B cell (primary cell): Measurements from ENCODE around the gene MAFG. TPM values are rescaled to one million over a fixed set of nuclear protein-coding genes. Genes with fewer than 3 reads are reported as not detected.

ENCODE experiments used
- ATAC-seq: fragments of 200-7000 bp; cut with Tn5 transposase; one replicate; pipeline ENCODE4 v1.10.0; 2021; ENCODE audit warnings: low read depth, mild to moderate bottlenecking, moderate number of reproducible peaks, moderate library complexity
- CTCF ChIA-PET: fragments of 350-600 bp; sonication (Branson Sonifier 250); formaldehyde crosslinking; loops from one replicate; lab custom pipeline; 2021; ENCODE audit warnings: antibody characterized with exemption, inconsistent platforms; lab: Charles Lee
- POLR2A ChIA-PET: fragments of 350-600 bp; sonication (Branson Sonifier 250); formaldehyde crosslinking; loops from one replicate; lab custom pipeline; 2021; ENCODE audit warnings: antibody characterized with exemption; lab: Charles Lee
- DNase-seq: peaks from one replicate; pipeline ENCODE4 v3.0.0; 2013
- H2AFZ ChIP-seq: 2 replicates; pipeline ENCODE4 v1.6.1; 2012; ENCODE audit warnings: mild to moderate bottlenecking, low read depth, low read length; ENCODE audit not compliant: insufficient read depth, poor library complexity, severe bottlenecking
- H3K27ac ChIP-seq, 2 donors: 1 replicate in 1 of 2; 2 replicates in 1 of 2; pipeline ENCODE4 v1.5.1; 2012 to 2013; ENCODE audit warnings: low read length in 2 of 2, mild to moderate bottlenecking in 2 of 2, moderate library complexity in 1 of 2
- H3K27me3 ChIP-seq, 4 experiments: fragments of 200-600 bp in 1 of 4; sonication (generic) in 1 of 4; replicated peaks in 1 of 4; 1 replicate in 2 of 4; 2 replicates in 2 of 4; pipeline versions ENCODE4 v1.6.1 to v1.7.0; 2013 to 2016; ENCODE audit warnings: low read length in 3 of 4, mild to moderate bottlenecking in 2 of 4, mixed read lengths in 1 of 4, moderate library complexity in 1 of 4; ENCODE audit not compliant: insufficient read depth in 4 of 4, control insufficient read depth in 3 of 4; ENCODE audit errors: control extremely low read depth in 1 of 4
- H3K36me3 ChIP-seq, 2 experiments: replicated peaks in 1 of 2; 1 replicate in 1 of 2; 2 replicates in 1 of 2; pipeline versions ENCODE4 v1.6.1 to v1.7.1; 2013; ENCODE audit warnings: low read length in 1 of 2; ENCODE audit not compliant: insufficient read depth in 2 of 2, control insufficient read depth in 1 of 2; ENCODE audit errors: control extremely low read depth in 1 of 2, extremely low read depth in 1 of 2
- H3K4me1 ChIP-seq, 2 donors: fragments of 200-600 bp in 1 of 2; sonication (generic) in 1 of 2; 1 replicate in 1 of 2; 2 replicates in 1 of 2; pipeline versions ENCODE4 v1.5.1 to v1.6.1; 2013 to 2017; ENCODE audit warnings: low read length in 2 of 2; ENCODE audit not compliant: control insufficient read depth in 2 of 2, insufficient read depth in 2 of 2
- H3K4me2 ChIP-seq: replicated peaks from 2 replicates; pipeline ENCODE3; 2012; ENCODE audit warnings: mild to moderate bottlenecking, low read depth, low read length; ENCODE audit not compliant: poor library complexity, severe bottlenecking
- H3K4me3 ChIP-seq, 5 experiments: fragments of 200-600 bp in 1 of 5; sonication (generic) in 1 of 5; 1 replicate in 3 of 5; 2 replicates in 2 of 5; pipeline versions ENCODE4 v1.5.1 to v1.7.0; 2011 to 2016; ENCODE audit warnings: low read length in 4 of 5, mild to moderate bottlenecking in 4 of 5, low read depth in 2 of 5, control low read depth in 1 of 5, moderate library complexity in 1 of 5; ENCODE audit not compliant: insufficient read depth in 1 of 5; ENCODE audit errors: control extremely low read depth in 1 of 5, extremely low read depth in 1 of 5
- H3K79me2 ChIP-seq: fragments of 200-600 bp; sonication (generic); one replicate; pipeline ENCODE4 v1.6.0; 2016; ENCODE audit warnings: low read length; ENCODE audit not compliant: control insufficient read depth, insufficient read depth
- H3K9ac ChIP-seq: fragments of 200-600 bp; sonication (generic); 2 replicates; pipeline ENCODE4 v1.6.1; 2017; ENCODE audit warnings: mild to moderate bottlenecking, low read length, moderate library complexity
- H3K9me3 ChIP-seq, 3 donors: one replicate each; pipeline versions ENCODE4 v1.6.1 to v1.7.1; 2013; ENCODE audit warnings: low read length in 2 of 3; ENCODE audit not compliant: control insufficient read depth in 2 of 3, insufficient read depth in 1 of 3; ENCODE audit errors: control extremely low read depth in 1 of 3
- H4K20me1 ChIP-seq: 2 replicates; pipeline ENCODE4 v1.6.0; 2012; ENCODE audit warnings: mild to moderate bottlenecking, low read length; ENCODE audit not compliant: insufficient read depth, control insufficient read depth, poor library complexity, severe bottlenecking
- H3K27ac Mint-ChIP-seq: one replicate; pipeline ENCODE4 v1.8.0; 2021; ENCODE audit warnings: mixed read lengths
- H3K27me3 Mint-ChIP-seq: one replicate; pipeline ENCODE4 v1.8.0; 2021; ENCODE audit warnings: mixed read lengths
- H3K4me1 Mint-ChIP-seq: one replicate; pipeline ENCODE4 v1.8.0; 2021; ENCODE audit warnings: mixed read lengths
- H3K4me3 Mint-ChIP-seq: one replicate; pipeline ENCODE4 v1.8.0; 2021; ENCODE audit warnings: mixed read lengths
- H3K9me3 Mint-ChIP-seq: one replicate; pipeline ENCODE4 v1.8.0; 2022; ENCODE audit warnings: mixed read lengths; ENCODE audit not compliant: insufficient read depth
- EZH2 ChIP-seq: IDR thresholded peaks from 2 replicates; pipeline ENCODE4 v1.6.1; 2012; ENCODE audit warnings: borderline replicate concordance, low read depth, mild to moderate bottlenecking, moderate library complexity, low read length; ENCODE audit not compliant: insufficient read depth, poor library complexity, severe bottlenecking
- WGBS: methylation state at CpG from one replicate; pipeline ENCODE4 v1.1.5; 2013; ENCODE audit warnings: missing lambda C conversion rate; ENCODE audit not compliant: insufficient coverage; 5-methylcytosine and 5-hydroxymethylcytosine counted together
- intact Hi-C: fragments of 100-400 bp; cut with micrococcal nuclease; formaldehyde crosslinking; loops from one replicate; pipeline ENCODE4 v1.10.0; 2022
- polyA plus RNA-seq: library from polyadenylated mRNA; depleted of rRNA; stranded (reverse); fragments of >200 nt; gene quantifications from 2 replicates; pipeline ENCODE4 v1.2.3, GENCODE V29; 2012
- total RNA-seq, 2 donors: library from RNA; stranded (reverse); fragments of 120-200 nt in 1 of 2; gene quantifications; 1 replicate in 1 of 2; 2 replicates in 1 of 2; pipeline versions ENCODE4 v1.2.3 to v1.2.4, GENCODE V29; 2013 to 2022
- TF ChIP-seq, protein P1 (sequence below): fragments of 200-600 bp; IDR thresholded peaks from one replicate; pipeline ENCODE4 v1.8.0; 2022; ENCODE audit warnings: antibody characterized with exemption, mild to moderate bottlenecking

Gene MAFG
- total and polyA plus RNA-seq, 2 donors (not counting 1 experiment from before 2014, with no cell fraction given) = 11.4 to 27.9 TPM

- no peak overlapping the region for H3K4me3 Mint-ChIP-seq
- peaks cover 10% of the 10 kb centered on the region for H3K27me3 Mint-ChIP-seq
- Histone ChIP-seq H3K27ac (no peak overlapping the region), H3K9me3 (no peaks in the 10 kb centered on the region), H3K4me1 (peaks cover 15% of the 10 kb centered on the region in 2 donors), H3K4me3 (no peak overlapping the region), H3K9ac (no peak overlapping the region), H3K79me2 (peaks cover 5% of the 10 kb centered on the region), H3K36me3 (no peaks in the 10 kb centered on the region), H2AFZ (no peak overlapping the region), H3K4me2 (no peak overlapping the region), H4K20me1 (no peaks in the 10 kb centered on the region), H3K27me3 (peaks cover 0 to 23% (median 9%) of the 10 kb centered on the region in 4 experiments)
- ChIA-PET CTCF (no interaction called here), POLR2A (no interaction called here)
- no peak for DNase-seq
- no peak for ATAC-seq
- no peaks in the 10 kb centered on the region for H3K9me3 Mint-ChIP-seq
- no peak for TF ChIP-seq EZH2
- TF ChIP-seq, protein P1, sequence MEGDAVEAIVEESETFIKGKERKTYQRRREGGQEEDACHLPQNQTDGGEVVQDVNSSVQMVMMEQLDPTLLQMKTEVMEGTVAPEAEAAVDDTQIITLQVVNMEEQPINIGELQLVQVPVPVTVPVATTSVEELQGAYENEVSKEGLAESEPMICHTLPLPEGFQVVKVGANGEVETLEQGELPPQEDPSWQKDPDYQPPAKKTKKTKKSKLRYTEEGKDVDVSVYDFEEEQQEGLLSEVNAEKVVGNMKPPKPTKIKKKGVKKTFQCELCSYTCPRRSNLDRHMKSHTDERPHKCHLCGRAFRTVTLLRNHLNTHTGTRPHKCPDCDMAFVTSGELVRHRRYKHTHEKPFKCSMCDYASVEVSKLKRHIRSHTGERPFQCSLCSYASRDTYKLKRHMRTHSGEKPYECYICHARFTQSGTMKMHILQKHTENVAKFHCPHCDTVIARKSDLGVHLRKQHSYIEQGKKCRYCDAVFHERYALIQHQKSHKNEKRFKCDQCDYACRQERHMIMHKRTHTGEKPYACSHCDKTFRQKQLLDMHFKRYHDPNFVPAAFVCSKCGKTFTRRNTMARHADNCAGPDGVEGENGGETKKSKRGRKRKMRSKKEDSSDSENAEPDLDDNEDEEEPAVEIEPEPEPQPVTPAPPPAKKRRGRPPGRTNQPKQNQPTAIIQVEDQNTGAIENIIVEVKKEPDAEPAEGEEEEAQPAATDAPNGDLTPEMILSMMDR = no peak
- 42% methylated on average over 6 of the region's 15 CpGs for WGBS
- no peak overlapping the region for H3K27ac Mint-ChIP-seq
- H3K4me1 Mint-ChIP-seq = peaks cover 10% of the 10 kb centered on the region
- intact Hi-C loops = no loop called here
These were observed 4.2 kb upstream of the MAFG start for GRCh38 chr17:81931557-81932332.

GRCh38 chr17:81931189-81931556 lies 3.6 kb upstream of the MAFG start:
- Histone ChIP-seq H3K4me2 (no peak overlapping the region), H3K4me1 (peaks cover 14 to 17% of the 10 kb centered on the region in 2 donors), H3K9ac (no peak overlapping the region), H3K4me3 (no peak overlapping the region), H2AFZ (no peak overlapping the region), H3K36me3 (no peaks in the 10 kb centered on the region), H3K79me2 (peaks cover 10% of the 10 kb centered on the region), H3K27ac (no peak overlapping the region), H4K20me1 (peaks cover 3% of the 10 kb centered on the region), H3K27me3 (peaks cover 0 to 23% (median 9%) of the 10 kb centered on the region in 4 experiments), H3K9me3 (no peaks in the 10 kb centered on the region)
- Mint-ChIP-seq H3K9me3 (no peaks in the 10 kb centered on the region), H3K4me1 (peaks cover 10% of the 10 kb centered on the region), H3K4me3 (no peak overlapping the region), H3K27me3 (peaks cover 10% of the 10 kb centered on the region), H3K27ac (no peak overlapping the region)
- CTCF ChIA-PET = no interaction called here
- WGBS = 83% methylated on average over 12 of the region's 13 CpGs
- intact Hi-C loops = no loop called here
- no peak for ATAC-seq
- TF ChIP-seq EZH2 = no peak
- TF ChIP-seq, protein P1 = no peak
- DNase-seq = no peak
- POLR2A ChIA-PET = no interaction called here
